Measurements from ENCODE around the gene PYGM. TPM values are rescaled to one million over a fixed set of nuclear protein-coding genes. Genes with fewer than 3 reads are reported as not detected.

PYGM gene
- total and polyA plus RNA-seq, 2 of the 13 experiments (the other 11 are each of a cell fraction or from before 2014, with no cell fraction given): 0.11 to 0.12 TPM

- TF ChIP-seq ZNF337 (CRISPR knock-in tag; IDR thresholded peaks at IDR 0.05; ENCODE audit: borderline replicate concordance, low read depth) (no peak), ZNF350 (CRISPR knock-in tag; IDR thresholded peaks at IDR 0.05; ENCODE audit: borderline replicate concordance, low read depth) (no peak), FOXC1 (CRISPR knock-in tag; IDR thresholded peaks at IDR 0.05; ENCODE audit: borderline replicate concordance) (no peak), ONECUT2 (CRISPR knock-in tag; IDR thresholded peaks at IDR 0.05) (no peak), NONO (IDR thresholded peaks at IDR 0.05) (no peak), NONO (CRISPR knock-in tag; conservative IDR thresholded peaks at IDR 0.05) (no peak; the same call in 1 of the 2 replicates), ZNF746 (CRISPR knock-in tag; IDR thresholded peaks at IDR 0.05) (no peak), ZNF180 (CRISPR knock-in tag; IDR thresholded peaks at IDR 0.05; ENCODE audit: borderline replicate concordance, low read depth) (no peak), SMARCE1 (IDR thresholded peaks at IDR 0.05; ENCODE audit: borderline replicate concordance) (no peak), ZNF570 (CRISPR knock-in tag; IDR thresholded peaks at IDR 0.05; ENCODE audit: borderline replicate concordance) (no peak), ZMYM3 (CRISPR knock-in tag; IDR thresholded peaks at IDR 0.05) (no peak), IKZF5 (CRISPR knock-in tag; IDR thresholded peaks at IDR 0.05) (no peak), TAF15 (IDR thresholded peaks at IDR 0.05; ENCODE audit: low read depth, low read length, poor library complexity, severe bottlenecking) (no peak), GLI4 (CRISPR knock-in tag; IDR thresholded peaks at IDR 0.05; ENCODE audit: borderline replicate concordance) (no peak), ZFP82 (CRISPR knock-in tag; IDR thresholded peaks at IDR 0.05; ENCODE audit: borderline replicate concordance) (no peak), HHEX (CRISPR knock-in tag; IDR thresholded peaks at IDR 0.05) (no peak), ETV6 (CRISPR knock-in tag; conservative IDR thresholded peaks at IDR 0.05) (no peak)
- TF ChIP-seq, protein P1, sequence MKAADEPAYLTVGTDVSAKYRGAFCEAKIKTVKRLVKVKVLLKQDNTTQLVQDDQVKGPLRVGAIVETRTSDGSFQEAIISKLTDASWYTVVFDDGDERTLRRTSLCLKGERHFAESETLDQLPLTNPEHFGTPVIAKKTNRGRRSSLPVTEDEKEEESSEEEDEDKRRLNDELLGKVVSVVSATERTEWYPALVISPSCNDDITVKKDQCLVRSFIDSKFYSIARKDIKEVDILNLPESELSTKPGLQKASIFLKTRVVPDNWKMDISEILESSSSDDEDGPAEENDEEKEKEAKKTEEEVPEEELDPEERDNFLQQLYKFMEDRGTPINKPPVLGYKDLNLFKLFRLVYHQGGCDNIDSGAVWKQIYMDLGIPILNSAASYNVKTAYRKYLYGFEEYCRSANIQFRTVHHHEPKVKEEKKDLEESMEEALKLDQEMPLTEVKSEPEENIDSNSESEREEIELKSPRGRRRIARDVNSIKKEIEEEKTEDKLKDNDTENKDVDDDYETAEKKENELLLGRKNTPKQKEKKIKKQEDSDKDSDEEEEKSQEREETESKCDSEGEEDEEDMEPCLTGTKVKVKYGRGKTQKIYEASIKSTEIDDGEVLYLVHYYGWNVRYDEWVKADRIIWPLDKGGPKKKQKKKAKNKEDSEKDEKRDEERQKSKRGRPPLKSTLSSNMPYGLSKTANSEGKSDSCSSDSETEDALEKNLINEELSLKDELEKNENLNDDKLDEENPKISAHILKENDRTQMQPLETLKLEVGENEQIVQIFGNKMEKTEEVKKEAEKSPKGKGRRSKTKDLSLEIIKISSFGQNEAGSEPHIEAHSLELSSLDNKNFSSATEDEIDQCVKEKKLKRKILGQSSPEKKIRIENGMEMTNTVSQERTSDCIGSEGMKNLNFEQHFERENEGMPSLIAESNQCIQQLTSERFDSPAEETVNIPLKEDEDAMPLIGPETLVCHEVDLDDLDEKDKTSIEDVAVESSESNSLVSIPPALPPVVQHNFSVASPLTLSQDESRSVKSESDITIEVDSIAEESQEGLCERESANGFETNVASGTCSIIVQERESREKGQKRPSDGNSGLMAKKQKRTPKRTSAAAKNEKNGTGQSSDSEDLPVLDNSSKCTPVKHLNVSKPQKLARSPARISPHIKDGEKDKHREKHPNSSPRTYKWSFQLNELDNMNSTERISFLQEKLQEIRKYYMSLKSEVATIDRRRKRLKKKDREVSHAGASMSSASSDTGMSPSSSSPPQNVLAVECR (CRISPR knock-in tag; IDR thresholded peaks at IDR 0.05; ENCODE audit: borderline replicate concordance): peak; percentile 64; the same call in 1 of the 2 replicates
- TF ChIP-seq, protein P2, sequence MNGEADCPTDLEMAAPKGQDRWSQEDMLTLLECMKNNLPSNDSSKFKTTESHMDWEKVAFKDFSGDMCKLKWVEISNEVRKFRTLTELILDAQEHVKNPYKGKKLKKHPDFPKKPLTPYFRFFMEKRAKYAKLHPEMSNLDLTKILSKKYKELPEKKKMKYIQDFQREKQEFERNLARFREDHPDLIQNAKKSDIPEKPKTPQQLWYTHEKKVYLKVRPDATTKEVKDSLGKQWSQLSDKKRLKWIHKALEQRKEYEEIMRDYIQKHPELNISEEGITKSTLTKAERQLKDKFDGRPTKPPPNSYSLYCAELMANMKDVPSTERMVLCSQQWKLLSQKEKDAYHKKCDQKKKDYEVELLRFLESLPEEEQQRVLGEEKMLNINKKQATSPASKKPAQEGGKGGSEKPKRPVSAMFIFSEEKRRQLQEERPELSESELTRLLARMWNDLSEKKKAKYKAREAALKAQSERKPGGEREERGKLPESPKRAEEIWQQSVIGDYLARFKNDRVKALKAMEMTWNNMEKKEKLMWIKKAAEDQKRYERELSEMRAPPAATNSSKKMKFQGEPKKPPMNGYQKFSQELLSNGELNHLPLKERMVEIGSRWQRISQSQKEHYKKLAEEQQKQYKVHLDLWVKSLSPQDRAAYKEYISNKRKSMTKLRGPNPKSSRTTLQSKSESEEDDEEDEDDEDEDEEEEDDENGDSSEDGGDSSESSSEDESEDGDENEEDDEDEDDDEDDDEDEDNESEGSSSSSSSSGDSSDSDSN (CRISPR knock-in tag; IDR thresholded peaks at IDR 0.05): peak; percentile 36; the same call in 1 of the 2 replicates
- TF ChIP-seq, protein P3, sequence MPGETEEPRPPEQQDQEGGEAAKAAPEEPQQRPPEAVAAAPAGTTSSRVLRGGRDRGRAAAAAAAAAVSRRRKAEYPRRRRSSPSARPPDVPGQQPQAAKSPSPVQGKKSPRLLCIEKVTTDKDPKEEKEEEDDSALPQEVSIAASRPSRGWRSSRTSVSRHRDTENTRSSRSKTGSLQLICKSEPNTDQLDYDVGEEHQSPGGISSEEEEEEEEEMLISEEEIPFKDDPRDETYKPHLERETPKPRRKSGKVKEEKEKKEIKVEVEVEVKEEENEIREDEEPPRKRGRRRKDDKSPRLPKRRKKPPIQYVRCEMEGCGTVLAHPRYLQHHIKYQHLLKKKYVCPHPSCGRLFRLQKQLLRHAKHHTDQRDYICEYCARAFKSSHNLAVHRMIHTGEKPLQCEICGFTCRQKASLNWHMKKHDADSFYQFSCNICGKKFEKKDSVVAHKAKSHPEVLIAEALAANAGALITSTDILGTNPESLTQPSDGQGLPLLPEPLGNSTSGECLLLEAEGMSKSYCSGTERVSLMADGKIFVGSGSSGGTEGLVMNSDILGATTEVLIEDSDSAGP (CRISPR knock-in tag; IDR thresholded peaks at IDR 0.05; ENCODE audit: borderline replicate concordance): no peak
Measured at GRCh38 chr11:64778473-64779298, 18.9 kb upstream of the PYGM start, which contains the start of gene SF1 (continued).

Measured in HepG2 (cell line).